ENCODE results near the gene MC1R.

GRCh38 chr16:89922477-89922883 lies 3.8 kb downstream of the MC1R start:
- TF ChIP-seq, protein P1, sequence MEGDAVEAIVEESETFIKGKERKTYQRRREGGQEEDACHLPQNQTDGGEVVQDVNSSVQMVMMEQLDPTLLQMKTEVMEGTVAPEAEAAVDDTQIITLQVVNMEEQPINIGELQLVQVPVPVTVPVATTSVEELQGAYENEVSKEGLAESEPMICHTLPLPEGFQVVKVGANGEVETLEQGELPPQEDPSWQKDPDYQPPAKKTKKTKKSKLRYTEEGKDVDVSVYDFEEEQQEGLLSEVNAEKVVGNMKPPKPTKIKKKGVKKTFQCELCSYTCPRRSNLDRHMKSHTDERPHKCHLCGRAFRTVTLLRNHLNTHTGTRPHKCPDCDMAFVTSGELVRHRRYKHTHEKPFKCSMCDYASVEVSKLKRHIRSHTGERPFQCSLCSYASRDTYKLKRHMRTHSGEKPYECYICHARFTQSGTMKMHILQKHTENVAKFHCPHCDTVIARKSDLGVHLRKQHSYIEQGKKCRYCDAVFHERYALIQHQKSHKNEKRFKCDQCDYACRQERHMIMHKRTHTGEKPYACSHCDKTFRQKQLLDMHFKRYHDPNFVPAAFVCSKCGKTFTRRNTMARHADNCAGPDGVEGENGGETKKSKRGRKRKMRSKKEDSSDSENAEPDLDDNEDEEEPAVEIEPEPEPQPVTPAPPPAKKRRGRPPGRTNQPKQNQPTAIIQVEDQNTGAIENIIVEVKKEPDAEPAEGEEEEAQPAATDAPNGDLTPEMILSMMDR (IDR thresholded peaks at IDR 0.05; ENCODE audit: low read depth, low read length): no peak
- TF ChIP-seq POLR2A (IDR thresholded peaks at IDR 0.05; ENCODE audit: extremely low read depth, insufficient read length): no peak
